WTC11 (cell line): ENCODE data around the gene ZNF277. TPM values are rescaled to one million over a fixed set of nuclear protein-coding genes. Genes with fewer than 3 reads are reported as not detected.

ENCODE experiments used
- ATAC-seq: fragments of 200-7000 bp; cut with Tn5 transposase; 2 replicates; pipeline ENCODE4 v1.10.0; 2021; ENCODE audit warnings: mild to moderate bottlenecking, moderate library complexity
- CTCF ChIA-PET: fragments of 300-600 bp; sonication (Branson Sonifier 250); formaldehyde crosslinking; loops from one replicate; lab custom pipeline; 2021; ENCODE audit warnings: antibody characterized with exemption; lab: Charles Lee
- POLR2A ChIA-PET: fragments of 350-600 bp; sonication (Branson Sonifier 250); formaldehyde crosslinking; loops from one replicate; lab custom pipeline; 2021; ENCODE audit warnings: antibody characterized with exemption; lab: Charles Lee
- DNase-seq: peaks from one replicate; pipeline ENCODE4 v3.0.0; 2021; ENCODE audit warnings: low spot score
- H3K27ac Mint-ChIP-seq: 2 replicates; pipeline ENCODE4 v1.8.0; 2021; ENCODE audit warnings: mixed read lengths
- H3K27me3 Mint-ChIP-seq: 2 replicates; pipeline ENCODE4 v1.8.0; 2021; ENCODE audit warnings: low read depth, mild to moderate bottlenecking, moderate library complexity, mixed read lengths
- H3K36me3 Mint-ChIP-seq: 2 replicates; pipeline ENCODE4 v1.8.0; 2021; ENCODE audit warnings: mixed read lengths
- H3K4me1 Mint-ChIP-seq: 2 replicates; pipeline ENCODE4 v1.8.0; 2022; ENCODE audit warnings: mixed read lengths
- H3K4me3 Mint-ChIP-seq: 2 replicates; pipeline ENCODE4 v1.8.0; 2021; ENCODE audit warnings: mild to moderate bottlenecking, moderate library complexity, mixed read lengths
- H3K9me3 Mint-ChIP-seq: 2 replicates; pipeline ENCODE4 v1.8.0; 2021; ENCODE audit warnings: mixed read lengths
- ATF1 ChIP-seq: sonication (generic); formaldehyde crosslinking; IDR thresholded peaks from 2 replicates; pipeline ENCODE4 v1.8.1; 2023; ENCODE audit warnings: mild to moderate bottlenecking, moderate library complexity, missing genetic modification reagents
- E2F5 ChIP-seq: sonication (generic); formaldehyde crosslinking; IDR thresholded peaks from 2 replicates; pipeline ENCODE4 v1.8.1; 2022; ENCODE audit warnings: mild to moderate bottlenecking, moderate library complexity, missing genetic modification reagents
- ESRRA ChIP-seq: sonication (generic); formaldehyde crosslinking; IDR thresholded peaks from 2 replicates; pipeline ENCODE4 v1.8.1; 2022; ENCODE audit warnings: mild to moderate bottlenecking, missing genetic modification reagents, borderline replicate concordance
- ETV6 ChIP-seq: sonication (generic); formaldehyde crosslinking; IDR thresholded peaks from 2 replicates; pipeline ENCODE4 v1.8.1; 2022; ENCODE audit warnings: mild to moderate bottlenecking, missing genetic modification reagents
- FOXP4 ChIP-seq: sonication (generic); formaldehyde crosslinking; IDR thresholded peaks from 2 replicates; pipeline ENCODE4 v1.8.0; 2022; ENCODE audit warnings: mild to moderate bottlenecking, missing genetic modification reagents
- GABPB1 ChIP-seq: sonication (generic); formaldehyde crosslinking; IDR thresholded peaks from 2 replicates; pipeline ENCODE4 v1.8.1; 2023; ENCODE audit warnings: mild to moderate bottlenecking, missing genetic modification reagents
- HMGA2 ChIP-seq: fragments of 250-450 bp; sonication (Bioruptor Pico); IDR thresholded peaks from 2 replicates; pipeline ENCODE4 v1.4.0; 2021; ENCODE audit warnings: mild to moderate bottlenecking, moderate library complexity
- MAX ChIP-seq: sonication (generic); formaldehyde crosslinking; IDR thresholded peaks from 2 replicates; pipeline ENCODE4 v1.8.0; 2022; ENCODE audit warnings: mild to moderate bottlenecking, missing genetic modification reagents
- MXD4 ChIP-seq: fragments of 250-450 bp; sonication (Bioruptor Pico); IDR thresholded peaks from 2 replicates; pipeline ENCODE4 v1.8.0; 2021; ENCODE audit warnings: mild to moderate bottlenecking, moderate library complexity, borderline replicate concordance
- MYBL2 ChIP-seq: sonication (generic); formaldehyde crosslinking; IDR thresholded peaks from 2 replicates; pipeline ENCODE4 v1.8.1; 2023; ENCODE audit warnings: mild to moderate bottlenecking, moderate library complexity, missing genetic modification reagents
- NFATC4 ChIP-seq: fragments of 250-450 bp; sonication (Bioruptor Pico); IDR thresholded peaks from 2 replicates; pipeline ENCODE4 v1.9.0; 2021; ENCODE audit warnings: mild to moderate bottlenecking
- NR2C2 ChIP-seq: sonication (generic); formaldehyde crosslinking; IDR thresholded peaks from 2 replicates; pipeline ENCODE4 v1.8.0; 2022; ENCODE audit warnings: mild to moderate bottlenecking, missing genetic modification reagents
- NR3C1 ChIP-seq: sonication (generic); formaldehyde crosslinking; conservative IDR thresholded peaks from 2 replicates; pipeline ENCODE4 v1.8.1; 2023; ENCODE audit warnings: low read depth, mild to moderate bottlenecking, missing genetic modification reagents
- PRDM15 ChIP-seq: sonication (generic); formaldehyde crosslinking; IDR thresholded peaks from 2 replicates; pipeline ENCODE4 v1.8.0; 2022; ENCODE audit warnings: missing genetic modification reagents
- SOX15 ChIP-seq: fragments of 250-450 bp; sonication (Bioruptor Pico); IDR thresholded peaks from 2 replicates; pipeline ENCODE4 v1.9.0; 2021; ENCODE audit warnings: mild to moderate bottlenecking
- SP1 ChIP-seq: sonication (generic); formaldehyde crosslinking; conservative IDR thresholded peaks from 2 replicates; pipeline ENCODE4 v1.8.1; 2022; ENCODE audit warnings: missing genetic modification reagents
- ZNF396 ChIP-seq: fragments of 250-450 bp; sonication (Bioruptor Pico); IDR thresholded peaks from 2 replicates; pipeline ENCODE4 v1.8.0; 2021; ENCODE audit warnings: mild to moderate bottlenecking, moderate library complexity, borderline replicate concordance
- ZNF416 ChIP-seq: fragments of 250-450 bp; sonication (Bioruptor Pico); IDR thresholded peaks from 2 replicates; pipeline ENCODE4 v1.9.0; 2021; ENCODE audit warnings: mild to moderate bottlenecking, inconsistent platforms
- ZNF425 ChIP-seq: fragments of 250-450 bp; sonication (Bioruptor Pico); conservative IDR thresholded peaks from 2 replicates; pipeline ENCODE4 v1.9.0; 2021; ENCODE audit warnings: mild to moderate bottlenecking
- ZSCAN18 ChIP-seq: fragments of 250-450 bp; sonication (Bioruptor Pico); IDR thresholded peaks from 2 replicates; pipeline ENCODE4 v2.1.2; 2022; ENCODE audit warnings: mild to moderate bottlenecking, moderate library complexity
- total RNA-seq: library from RNA; stranded (reverse); gene quantifications from 3 replicates; pipeline ENCODE4 v1.2.3, GENCODE V29; 2021

ZNF277 gene
- total RNA-seq, 1 experiment from 2014 or later: 22.5 TPM

GRCh38 chr7:112298543-112299100 is 92.1 kb downstream of the ZNF277 start (continued):
- TF ChIP-seq ZNF425 (CRISPR knock-in tag): no peak
- TF ChIP-seq SP1: no peak
- no peak for TF ChIP-seq NR3C1 (CRISPR knock-in tag)
- TF ChIP-seq ESRRA (CRISPR knock-in tag): no peak
- TF ChIP-seq SOX15 (CRISPR knock-in tag): no peak
- TF ChIP-seq ZNF396 (CRISPR knock-in tag): no peak
- no peak for TF ChIP-seq ZNF416
- no peak for TF ChIP-seq MYBL2 (CRISPR knock-in tag)
- no peak for TF ChIP-seq PRDM15 (CRISPR knock-in tag)
- TF ChIP-seq, all 79 proteins: peak for 0

GRCh38 chr7:112300072-112300471 is 93.6 kb downstream of the ZNF277 start:
- Mint-ChIP-seq H3K4me1 (peaks cover 15% of the 10 kb centered on the region), H3K27me3 (no peaks in the 10 kb centered on the region), H3K36me3 (no peaks in the 10 kb centered on the region; the same call in 1 of the 2 replicates), H3K4me3 (no peak overlapping the region), H3K9me3 (no peaks in the 10 kb centered on the region), H3K27ac (no peak overlapping the region)
- ChIA-PET CTCF (no interaction called here), POLR2A (no interaction called here)
- TF ChIP-seq ATF1 (CRISPR knock-in tag) (no peak), GABPB1 (CRISPR knock-in tag) (no peak), HMGA2 (no peak), E2F5 (no peak), NFATC4 (CRISPR knock-in tag) (no peak), NR2C2 (CRISPR knock-in tag) (no peak), MYBL2 (CRISPR knock-in tag) (no peak), MXD4 (CRISPR knock-in tag) (no peak), MAX (CRISPR knock-in tag) (no peak), FOXP4 (CRISPR knock-in tag) (no peak), ETV6 (CRISPR knock-in tag) (no peak), ZSCAN18 (no peak)
- ATAC-seq: no peak
- no peak for DNase-seq
